ENCODE data around the gene ME3. TPM values are rescaled to one million over a fixed set of nuclear protein-coding genes. Genes with fewer than 3 reads are reported as not detected.
"Not testable (repeated sequence)": the region's sequence is repeated elsewhere in the genome, so short reads cannot be mapped to it uniquely, and the experiment has no call there.

Gene ME3
- polyA plus RNA-seq, 2 of the 4 experiments (the other 2 are of a cell fraction) = 19.7 to 22.3 TPM

- Histone ChIP-seq H3K27ac (no peak overlapping the region), H3K9me3 (no peaks in the 10 kb centered on the region), H3K4me1 (peaks cover 13% of the 10 kb centered on the region), H3K4me3 (no peak overlapping the region), H3K4me2 (no peak overlapping the region)
- DNase-seq (ENCODE audit: low read depth in 1 of 2, low spot score in 1 of 2) (no peak), ATAC-seq (no peak), FAIRE-seq (no peak)
- ChIA-PET POLR2A (no interaction called here), CTCF (interaction anchor here (1.0 to 1.7 kb wide), 3 partner anchors 9 to 144 kb away, joined by 3 to 4 read pairs (median 3); no protein-coding TSS in a partner anchor)
- no peak for TF ChIP-seq NPAS2 (CRISPR knock-in tag; IDR thresholded peaks at IDR 0.05; ENCODE audit: borderline replicate concordance)
- no peak for TF ChIP-seq RCOR1 (IDR thresholded peaks at IDR 0.05; ENCODE audit: low read depth, low read length)
- no peak for TF ChIP-seq POLR2A (IDR thresholded peaks at IDR 0.05; ENCODE audit: low read length)
- no peak for TF ChIP-seq HEYL (CRISPR knock-in tag; IDR thresholded peaks at IDR 0.05)
- no peak for TF ChIP-seq CBX2 (IDR thresholded peaks at IDR 0.05; ENCODE audit: borderline replicate concordance, low read depth)
- no peak for TF ChIP-seq RNF2 (IDR thresholded peaks at IDR 0.05; ENCODE audit: borderline replicate concordance, low read depth)
- TF ChIP-seq, protein P1, sequence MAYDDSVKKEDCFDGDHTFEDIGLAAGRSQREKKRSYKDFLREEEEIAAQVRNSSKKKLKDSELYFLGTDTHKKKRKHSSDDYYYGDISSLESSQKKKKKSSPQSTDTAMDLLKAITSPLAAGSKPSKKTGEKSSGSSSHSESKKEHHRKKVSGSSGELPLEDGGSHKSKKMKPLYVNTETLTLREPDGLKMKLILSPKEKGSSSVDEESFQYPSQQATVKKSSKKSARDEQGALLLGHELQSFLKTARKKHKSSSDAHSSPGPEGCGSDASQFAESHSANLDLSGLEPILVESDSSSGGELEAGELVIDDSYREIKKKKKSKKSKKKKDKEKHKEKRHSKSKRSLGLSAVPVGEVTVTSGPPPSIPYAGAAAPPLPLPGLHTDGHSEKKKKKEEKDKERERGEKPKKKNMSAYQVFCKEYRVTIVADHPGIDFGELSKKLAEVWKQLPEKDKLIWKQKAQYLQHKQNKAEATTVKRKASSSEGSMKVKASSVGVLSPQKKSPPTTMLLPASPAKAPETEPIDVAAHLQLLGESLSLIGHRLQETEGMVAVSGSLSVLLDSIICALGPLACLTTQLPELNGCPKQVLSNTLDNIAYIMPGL (CRISPR knock-in tag; IDR thresholded peaks at IDR 0.05; ENCODE audit: borderline replicate concordance) = no peak
- TF ChIP-seq JUNB (IDR thresholded peaks at IDR 0.05) = no peak
- no peak for TF ChIP-seq MAZ (IDR thresholded peaks at IDR 0.05; ENCODE audit: borderline replicate concordance, low read depth, low read length)
- WGBS (ENCODE audit: missing lambda C conversion rate) = 100% methylated on average over 1 of the region's 1 CpG
Measured at GRCh38 chr11:86658534-86658933, 13.9 kb downstream of the ME3 start.

- H3K4me3 ChIP-seq; ATAC-seq; H3K4me2 ChIP-seq; H3K4me1 ChIP-seq; FAIRE-seq; H3K9me3 ChIP-seq; POLR2A ChIA-PET; DNase-seq (ENCODE audit: low read depth in 1 of 2, low spot score in 1 of 2): not testable (repeated sequence)
- WGBS (ENCODE audit: missing lambda C conversion rate) = 50% methylated on average over 1 of the region's 3 CpGs
- CTCF ChIA-PET = interaction anchor here (1.3 kb wide), 1 partner anchor 37 kb away, joined by 4 read pairs; no protein-coding TSS in a partner anchor
- H3K27ac ChIP-seq = 0 out of 6 replicates have a peak overlapping the region, but pooled peaks of 1 of the 2 experiments have one; percentile 19
Measured at GRCh38 chr11:86645212-86645611, 27.2 kb downstream of the ME3 start.

GRCh38 chr11:86644291-86644690, 28.1 kb downstream of the ME3 start:
- Histone ChIP-seq H3K4me2 (no peak overlapping the region), H3K27ac (no peak overlapping the region), H3K4me1 (peaks cover 5% of the 10 kb centered on the region), H3K9me3 (peaks cover 4% of the 10 kb centered on the region; the same call in 2 of the 3 replicates), H3K4me3 (no peak overlapping the region)
- ATAC-seq = no peak
- FAIRE-seq = no peak
- no peak for DNase-seq (ENCODE audit: low read depth in 1 of 2, low spot score in 1 of 2)
- no peak for TF ChIP-seq NFE2L2 (conservative IDR thresholded peaks at IDR 0.05; ENCODE audit: low read length)
- TF ChIP-seq, protein P2, sequence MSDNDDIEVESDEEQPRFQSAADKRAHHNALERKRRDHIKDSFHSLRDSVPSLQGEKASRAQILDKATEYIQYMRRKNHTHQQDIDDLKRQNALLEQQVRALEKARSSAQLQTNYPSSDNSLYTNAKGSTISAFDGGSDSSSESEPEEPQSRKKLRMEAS (IDR thresholded peaks at IDR 0.05) = no peak
- TF ChIP-seq, protein P1 (CRISPR knock-in tag; IDR thresholded peaks at IDR 0.05; ENCODE audit: borderline replicate concordance) = no peak
- no peak for TF ChIP-seq TP53 (CRISPR knock-in tag; IDR thresholded peaks at IDR 0.05)
- TF ChIP-seq HDAC2 (IDR thresholded peaks at IDR 0.05) = no peak
- TF ChIP-seq, protein P3, sequence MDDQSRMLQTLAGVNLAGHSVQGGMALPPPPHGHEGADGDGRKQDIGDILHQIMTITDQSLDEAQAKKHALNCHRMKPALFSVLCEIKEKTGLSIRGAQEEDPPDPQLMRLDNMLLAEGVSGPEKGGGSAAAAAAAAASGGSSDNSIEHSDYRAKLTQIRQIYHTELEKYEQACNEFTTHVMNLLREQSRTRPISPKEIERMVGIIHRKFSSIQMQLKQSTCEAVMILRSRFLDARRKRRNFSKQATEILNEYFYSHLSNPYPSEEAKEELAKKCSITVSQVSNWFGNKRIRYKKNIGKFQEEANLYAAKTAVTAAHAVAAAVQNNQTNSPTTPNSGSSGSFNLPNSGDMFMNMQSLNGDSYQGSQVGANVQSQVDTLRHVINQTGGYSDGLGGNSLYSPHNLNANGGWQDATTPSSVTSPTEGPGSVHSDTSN (IDR thresholded peaks at IDR 0.05) = no peak
- TF ChIP-seq, protein P4, sequence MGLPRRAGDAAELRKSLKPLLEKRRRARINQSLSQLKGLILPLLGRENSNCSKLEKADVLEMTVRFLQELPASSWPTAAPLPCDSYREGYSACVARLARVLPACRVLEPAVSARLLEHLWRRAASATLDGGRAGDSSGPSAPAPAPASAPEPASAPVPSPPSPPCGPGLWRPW (IDR thresholded peaks at IDR 0.05) = no peak
- no peak for TF ChIP-seq TFCP2L1 (CRISPR knock-in tag; IDR thresholded peaks at IDR 0.05)
- no peak for TF ChIP-seq HOXB5 (CRISPR knock-in tag; IDR thresholded peaks at IDR 0.05)
- TF ChIP-seq EHF (CRISPR knock-in tag; IDR thresholded peaks at IDR 0.05) = no peak
- no peak for TF ChIP-seq POLR2A (IDR thresholded peaks at IDR 0.05; ENCODE audit: low read length)
- TF ChIP-seq BHLHE40 (IDR thresholded peaks at IDR 0.05; ENCODE audit: low read depth, low read length) = no peak
- no peak for TF ChIP-seq ZFP36 (IDR thresholded peaks at IDR 0.05; ENCODE audit: borderline replicate concordance, partially characterized antibody)
- TF ChIP-seq KDM5A (IDR thresholded peaks at IDR 0.05) = no peak
- no peak for TF ChIP-seq GATA3 (IDR thresholded peaks at IDR 0.05; ENCODE audit: borderline replicate concordance)
- TF ChIP-seq CTCF (IDR thresholded peaks at IDR 0.05) = no peak
- ChIA-PET POLR2A (no interaction called here), CTCF (interaction anchor here (0.9 to 2.0 kb wide), 4 partner anchors 12 to 36 kb away, joined by 3 to 5 read pairs (median 4); no protein-coding TSS in a partner anchor)
- WGBS (ENCODE audit: missing lambda C conversion rate) = 96% methylated on average over 2 of the region's 2 CpGs

Data from A549 (cell line).